HepG2 (cell line): ENCODE measurements around the gene BACH2.

Source experiments
- EP300 ChIP-seq, 3 experiments: sonication (generic) in 1 of 3; formaldehyde crosslinking in 1 of 3; IDR thresholded peaks; 2 replicates each; pipeline versions ENCODE4 v1.5.1 to v1.6.1; 2011 to 2020; ENCODE audit warnings: low read depth in 2 of 3, low read length in 2 of 3, borderline replicate concordance in 1 of 3, improper control_type of control experiment in 1 of 3, mild to moderate bottlenecking in 1 of 3, missing genetic modification reagents in 1 of 3, moderate library complexity in 1 of 3
- HNF4G ChIP-seq, 2 experiments: sonication (generic) in 1 of 2; formaldehyde crosslinking in 1 of 2; IDR thresholded peaks; 2 replicates each; pipeline versions ENCODE4 v1.4.0 to v1.6.1; 2011 to 2020; ENCODE audit warnings: borderline replicate concordance in 2 of 2, low read depth in 2 of 2, mild to moderate bottlenecking in 2 of 2, low read length in 1 of 2, missing genetic modification reagents in 1 of 2, moderate library complexity in 1 of 2
- TF ChIP-seq, protein P1 (sequence below): sonication (generic); formaldehyde crosslinking; IDR thresholded peaks from 2 replicates; pipeline ENCODE4 v1.5.0; 2020; ENCODE audit warnings: mild to moderate bottlenecking, missing genetic modification reagents, moderate library complexity

DNA sequence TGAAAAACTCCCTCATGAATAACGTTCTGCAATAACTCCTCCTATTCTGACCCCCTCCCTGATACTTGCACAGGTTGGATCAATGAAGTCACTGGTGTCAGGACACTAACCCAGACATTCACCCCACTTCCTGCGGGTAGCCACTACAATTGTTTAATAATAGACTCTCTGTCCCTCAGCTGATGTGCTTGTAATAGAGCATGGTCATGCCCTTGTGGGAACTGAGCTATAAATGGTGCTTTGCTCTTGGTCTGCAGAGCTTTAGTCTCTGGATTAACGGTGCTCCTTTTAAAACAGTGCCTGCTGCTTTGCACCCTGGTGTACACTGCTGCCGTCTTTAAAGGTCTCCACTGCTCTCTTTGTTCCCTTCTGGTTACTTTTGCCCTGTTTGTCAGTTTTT lies 127.3 kb downstream of the BACH2 start:
- TF ChIP-seq HNF4G (IDR thresholded peaks at IDR 0.05; ENCODE audit: borderline replicate concordance, low read depth, low read length) (no peak), HNF4G (CRISPR knock-in tag; IDR thresholded peaks at IDR 0.05; ENCODE audit: borderline replicate concordance, low read depth) (no peak), EP300 (IDR thresholded peaks at IDR 0.05; ENCODE audit: low read depth in 2 of 2, low read length in 2 of 2) (no peak), EP300 (CRISPR knock-in tag; IDR thresholded peaks at IDR 0.05; ENCODE audit: borderline replicate concordance) (no peak)
- TF ChIP-seq, protein P1, sequence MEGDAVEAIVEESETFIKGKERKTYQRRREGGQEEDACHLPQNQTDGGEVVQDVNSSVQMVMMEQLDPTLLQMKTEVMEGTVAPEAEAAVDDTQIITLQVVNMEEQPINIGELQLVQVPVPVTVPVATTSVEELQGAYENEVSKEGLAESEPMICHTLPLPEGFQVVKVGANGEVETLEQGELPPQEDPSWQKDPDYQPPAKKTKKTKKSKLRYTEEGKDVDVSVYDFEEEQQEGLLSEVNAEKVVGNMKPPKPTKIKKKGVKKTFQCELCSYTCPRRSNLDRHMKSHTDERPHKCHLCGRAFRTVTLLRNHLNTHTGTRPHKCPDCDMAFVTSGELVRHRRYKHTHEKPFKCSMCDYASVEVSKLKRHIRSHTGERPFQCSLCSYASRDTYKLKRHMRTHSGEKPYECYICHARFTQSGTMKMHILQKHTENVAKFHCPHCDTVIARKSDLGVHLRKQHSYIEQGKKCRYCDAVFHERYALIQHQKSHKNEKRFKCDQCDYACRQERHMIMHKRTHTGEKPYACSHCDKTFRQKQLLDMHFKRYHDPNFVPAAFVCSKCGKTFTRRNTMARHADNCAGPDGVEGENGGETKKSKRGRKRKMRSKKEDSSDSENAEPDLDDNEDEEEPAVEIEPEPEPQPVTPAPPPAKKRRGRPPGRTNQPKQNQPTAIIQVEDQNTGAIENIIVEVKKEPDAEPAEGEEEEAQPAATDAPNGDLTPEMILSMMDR (CRISPR knock-in tag) = no peak
